Measurements from ENCODE around the gene TROAP.

- no peak for TF ChIP-seq RCOR1 (IDR thresholded peaks at IDR 0.05; ENCODE audit: borderline replicate concordance in 1 of 2, low read depth in 2 of 2, low read length in 2 of 2)
- TF ChIP-seq MAX (CRISPR knock-in tag; IDR thresholded peaks at IDR 0.05) = no peak
- TF ChIP-seq FOXA1 (IDR thresholded peaks at IDR 0.05; ENCODE audit: borderline replicate concordance) = no peak
- no peak for TF ChIP-seq CUX1 (CRISPR knock-in tag; IDR thresholded peaks at IDR 0.05)
- TF ChIP-seq MGA (IDR thresholded peaks at IDR 0.05) = no peak
- no peak for TF ChIP-seq USF2 (CRISPR knock-in tag; IDR thresholded peaks at IDR 0.05)
- no peak for TF ChIP-seq CTCF (IDR thresholded peaks at IDR 0.05 in 2 of 3, conservative IDR thresholded peaks at IDR 0.05 in 1 of 3; ENCODE audit: insufficient read depth in 2 of 3, low read depth in 1 of 3, low read length in 3 of 3)
- TF ChIP-seq TEAD1 (CRISPR knock-in tag; IDR thresholded peaks at IDR 0.05) = no peak
- TF ChIP-seq POLR2A (conservative IDR thresholded peaks at IDR 0.05) = no peak
- TF ChIP-seq POLR2AphosphoS5 (IDR thresholded peaks at IDR 0.05; ENCODE audit: control insufficient read depth, insufficient read depth, low read depth, low read length) = no peak
- no peak for TF ChIP-seq ZNF76 (CRISPR knock-in tag; IDR thresholded peaks at IDR 0.05; ENCODE audit: borderline replicate concordance)
Measured at GRCh38 chr12:49375406-49375805, 52.4 kb downstream of the TROAP start.

Data from K562 (cell line).